CD8-positive, alpha-beta memory T cell (primary cell): ENCODE results near the gene UBE2J2. TPM values are rescaled to one million over a fixed set of nuclear protein-coding genes. Genes with fewer than 3 reads are reported as not detected.

Experiments used
- CTCF ChIA-PET: fragments of 350-600 bp; sonication (Branson Sonifier 250); formaldehyde crosslinking; loops from one replicate; lab custom pipeline; 2021; ENCODE audit warnings: antibody characterized with exemption; lab: Charles Lee
- POLR2A ChIA-PET: fragments of 350-600 bp; sonication (Branson Sonifier 250); formaldehyde crosslinking; loops from one replicate; lab custom pipeline; 2021; ENCODE audit warnings: antibody characterized with exemption; lab: Charles Lee
- DNase-seq, 5 donors: peaks; one replicate each; pipeline versions ENCODE4 v3.0.0 to v3.0.0-alpha.2; 2020 to 2022; ENCODE audit warnings: mixed read lengths in 1 of 5
- H3K27ac ChIP-seq: one replicate; pipeline ENCODE4 v1.7.0; 2013; ENCODE audit warnings: low read depth, mild to moderate bottlenecking, low read length, moderate library complexity
- H3K27me3 ChIP-seq: 2 replicates; pipeline ENCODE4 v1.7.0; 2013; ENCODE audit warnings: low read length, mild to moderate bottlenecking; ENCODE audit not compliant: insufficient read depth, poor library complexity, severe bottlenecking
- H3K36me3 ChIP-seq: 2 replicates; pipeline ENCODE4 v1.7.0; 2013; ENCODE audit warnings: mild to moderate bottlenecking, low read length, moderate library complexity; ENCODE audit not compliant: insufficient read depth
- H3K4me1 ChIP-seq: 2 replicates; pipeline ENCODE4 v1.7.0; 2013; ENCODE audit warnings: mild to moderate bottlenecking, low read length, moderate library complexity; ENCODE audit not compliant: insufficient read depth
- H3K4me3 ChIP-seq: 2 replicates; pipeline ENCODE4 v1.7.0; 2013; ENCODE audit warnings: mild to moderate bottlenecking, low read length
- H3K9me3 ChIP-seq: 2 replicates; pipeline ENCODE4 v1.7.0; 2013; ENCODE audit warnings: mild to moderate bottlenecking, low read length
- H3K27ac Mint-ChIP-seq, 8 donors: one replicate each; pipeline ENCODE4 v1.8.0; 2020 to 2021; ENCODE audit warnings: mixed read lengths in 8 of 8, mild to moderate bottlenecking in 6 of 8, inconsistent platforms in 3 of 8, moderate library complexity in 3 of 8
- H3K27me3 Mint-ChIP-seq, 2 donors: one replicate each; pipeline ENCODE4 v1.8.0; 2020 to 2021; ENCODE audit warnings: mixed read lengths in 2 of 2, mild to moderate bottlenecking in 1 of 2, moderate library complexity in 1 of 2
- H3K36me3 Mint-ChIP-seq, 3 donors: one replicate each; pipeline ENCODE4 v1.8.0; 2020 to 2021; ENCODE audit warnings: mixed read lengths in 3 of 3, inconsistent platforms in 1 of 3, mild to moderate bottlenecking in 1 of 3
- H3K4me1 Mint-ChIP-seq, 3 donors: one replicate each; pipeline ENCODE4 v1.8.0; 2020 to 2021; ENCODE audit warnings: mixed read lengths in 3 of 3, inconsistent platforms in 1 of 3, mild to moderate bottlenecking in 1 of 3
- H3K4me3 Mint-ChIP-seq, 7 donors: one replicate each; pipeline ENCODE4 v1.8.0; 2020 to 2021; ENCODE audit warnings: mixed read lengths in 7 of 7, mild to moderate bottlenecking in 6 of 7, moderate library complexity in 4 of 7, inconsistent platforms in 2 of 7
- H3K9me3 Mint-ChIP-seq, 5 donors: one replicate each; pipeline ENCODE4 v1.8.0; 2020 to 2022; ENCODE audit warnings: mixed read lengths in 5 of 5, mild to moderate bottlenecking in 3 of 5, moderate library complexity in 2 of 5, inconsistent platforms in 1 of 5
- polyA plus RNA-seq: library from polyadenylated mRNA; unstranded; fragments of 300-500 nt; fragmentation: Illumina TruSeq; gene quantifications from one replicate; pipeline ENCODE4 v1.2.3, GENCODE V29; 2021
- total RNA-seq, 2 experiments: library from RNA; stranded (reverse); gene quantifications; one replicate each; pipeline ENCODE4 v1.2.3, GENCODE V29; 2021

UBE2J2 gene
- total RNA-seq (10 to 100 TPM; 76.7 to 79.3 TPM), polyA plus RNA-seq (79.7 TPM)

DNA sequence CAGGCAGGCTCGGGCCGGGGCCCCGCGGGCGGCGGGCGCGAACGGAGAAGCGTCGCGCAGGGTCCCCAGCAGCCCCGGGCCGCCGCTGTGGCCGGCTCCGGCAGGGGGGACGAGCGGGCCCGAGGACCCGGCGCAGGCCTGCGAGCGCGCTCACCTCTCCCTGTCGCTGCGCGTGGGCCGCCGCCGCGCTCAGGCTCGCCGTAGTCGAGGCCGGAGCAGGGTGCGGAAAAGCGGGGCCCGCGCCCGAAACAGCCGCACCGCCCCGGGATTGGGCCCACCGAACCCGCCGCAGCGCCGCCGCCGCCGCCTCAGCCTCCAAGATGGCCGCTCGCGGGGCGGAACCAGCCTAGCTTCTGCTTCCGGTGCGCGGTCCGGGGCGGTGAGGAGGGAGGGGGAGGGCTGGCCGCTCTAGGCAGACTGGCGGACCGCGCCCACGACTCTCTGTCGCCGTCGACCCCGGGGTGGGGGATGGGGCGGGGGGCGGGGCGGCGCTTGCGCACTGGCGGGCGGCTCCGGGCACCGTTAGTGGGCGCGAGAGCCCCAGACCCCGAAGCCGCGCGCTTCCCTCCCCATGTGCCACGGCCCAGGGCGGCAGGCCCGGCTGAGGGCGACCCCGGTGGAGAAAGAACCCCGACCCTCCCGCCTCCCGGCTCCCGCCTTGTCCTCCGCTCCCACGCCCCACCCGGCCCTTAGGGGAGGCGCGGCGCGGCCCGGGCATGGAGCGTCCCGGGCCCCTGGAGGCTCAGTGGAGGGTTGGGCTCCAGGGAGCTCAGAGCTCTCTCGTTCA is at the start of gene UBE2J2:
UBE2J2 (minus strand) TSS at position 343 of the 787 bp plus-strand sequence. CDS start 5,862 bp downstream, outside the sequence.
- peak; percentile 88 to 95 (median 90) for DNase-seq
- Mint-ChIP-seq H3K4me1 (peaks cover 28 to 46% (median 37%) of the 10 kb centered on the region in 3 donors), H3K4me3 (peak within 1 kb of the TSS; percentile 85 to 92 (median 87))

DNA sequence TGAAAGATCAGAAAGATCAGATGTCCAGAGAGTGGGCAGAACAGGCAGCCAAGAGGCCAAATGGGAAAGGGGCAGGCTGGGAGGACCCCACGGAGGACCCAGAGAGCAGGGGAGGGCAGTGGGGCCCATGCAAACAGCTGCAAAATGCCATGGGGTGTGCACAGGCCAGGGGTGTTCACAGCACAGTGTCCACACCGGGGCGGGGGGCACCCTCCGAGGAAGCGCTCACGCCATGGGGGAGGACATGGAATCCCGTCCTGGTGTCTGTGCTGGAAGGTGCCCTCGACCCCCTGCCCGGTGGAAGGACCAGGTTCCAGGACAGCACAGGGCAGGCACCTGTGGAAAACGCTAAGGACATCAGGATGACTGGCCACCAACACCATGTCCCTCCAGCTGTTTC is 49.3 kb upstream of the UBE2J2 start:
- Histone ChIP-seq H3K9me3 (no peaks in the 10 kb centered on the region), H3K27me3 (no peaks in the 10 kb centered on the region), H3K4me3 (no peak overlapping the region), H3K27ac (no peak overlapping the region), H3K36me3 (peaks cover 7% of the 10 kb centered on the region), H3K4me1 (peaks cover 32% of the 10 kb centered on the region)
- Mint-ChIP-seq H3K4me3 (peak overlapping the region; percentile 84 to 97 (median 89)), H3K36me3 (peaks cover 0 to 42% (median 2%) of the 10 kb centered on the region in 3 donors), H3K27me3 (no peaks in the 10 kb centered on the region), H3K27ac (peak overlapping the region in 5 of 8 donors; percentile 88 to 96 (median 89)), H3K9me3 (no peaks in the 10 kb centered on the region), H3K4me1 (peaks cover 27 to 58% (median 37%) of the 10 kb centered on the region in 3 donors)
- CTCF ChIA-PET = no interaction called here
- POLR2A ChIA-PET = no interaction called here
- no peak for DNase-seq

More for the DNA sequence above, at the start of gene UBE2J2:
- Histone ChIP-seq H3K36me3 (no peaks in the 10 kb centered on the region), H3K27ac (peak within 1 kb of the TSS; percentile 72), H3K4me3 (peak within 1 kb of the TSS; percentile 84), H3K27me3 (no peaks in the 10 kb centered on the region), H3K9me3 (no peaks in the 10 kb centered on the region), H3K4me1 (peaks cover 39% of the 10 kb centered on the region)
- ChIA-PET POLR2A (interaction anchor here (0.6 to 1.4 kb wide), 3 partner anchors 11 to 41 kb away, joined by 3 read pairs; no protein-coding TSS in a partner anchor), CTCF (interaction anchor here (0.6 to 1.4 kb wide), 2 partner anchors 23 to 98 kb away, joined by 3 read pairs; no protein-coding TSS in a partner anchor)
- peak within 1 kb of the TSS; percentile 76 to 93 (median 88) for H3K27ac Mint-ChIP-seq
- H3K9me3 Mint-ChIP-seq = no peaks in the 10 kb centered on the region
- peaks cover 0 to 30% (median 3%) of the 10 kb centered on the region in 3 donors for H3K36me3 Mint-ChIP-seq
- no peaks in the 10 kb centered on the region for H3K27me3 Mint-ChIP-seq

- Mint-ChIP-seq H3K9me3 (no peaks in the 10 kb centered on the region), H3K4me3 (peak overlapping the region; percentile 74 to 88 (median 77)), H3K36me3 (peaks cover 0 to 42% (median 2%) of the 10 kb centered on the region in 3 donors), H3K27ac (peak overlapping the region in 6 of 8 donors; percentile 40 to 92 (median 74)), H3K4me1 (peaks cover 27 to 58% (median 38%) of the 10 kb centered on the region in 3 donors), H3K27me3 (no peaks in the 10 kb centered on the region)
- no peak overlapping the region for H3K27ac ChIP-seq
- H3K9me3 ChIP-seq = no peaks in the 10 kb centered on the region
- peaks cover 32% of the 10 kb centered on the region for H3K4me1 ChIP-seq
- H3K36me3 ChIP-seq = peaks cover 7% of the 10 kb centered on the region
- ChIA-PET CTCF (no interaction called here), POLR2A (no interaction called here)
- no peak overlapping the region for H3K4me3 ChIP-seq
- no peak for DNase-seq
- H3K27me3 ChIP-seq = no peaks in the 10 kb centered on the region
These were observed 48.8 kb upstream of the UBE2J2 start for GRCh38 chr1:1322418-1322817.

- ChIA-PET CTCF (no interaction called here), POLR2A (no interaction called here)
- Histone ChIP-seq H3K4me3 (no peak overlapping the region), H3K36me3 (peaks cover 7% of the 10 kb centered on the region), H3K4me1 (peaks cover 30% of the 10 kb centered on the region), H3K27me3 (no peaks in the 10 kb centered on the region), H3K9me3 (no peaks in the 10 kb centered on the region), H3K27ac (no peak overlapping the region)
- H3K9me3 Mint-ChIP-seq = no peaks in the 10 kb centered on the region
- H3K4me3 Mint-ChIP-seq = peak overlapping the region in 1 of 7 donors; percentile 47
- peaks cover 29 to 53% (median 37%) of the 10 kb centered on the region in 3 donors for H3K4me1 Mint-ChIP-seq
- H3K27ac Mint-ChIP-seq = peak overlapping the region in 3 of 8 donors; percentile 66 to 83 (median 79)
- no peaks in the 10 kb centered on the region for H3K27me3 Mint-ChIP-seq
- peaks cover 0 to 41% (median 2%) of the 10 kb centered on the region in 3 donors for H3K36me3 Mint-ChIP-seq
- DNase-seq = no peak
These were observed 47.8 kb upstream of the UBE2J2 start for GRCh38 chr1:1321477-1321876.

DNA sequence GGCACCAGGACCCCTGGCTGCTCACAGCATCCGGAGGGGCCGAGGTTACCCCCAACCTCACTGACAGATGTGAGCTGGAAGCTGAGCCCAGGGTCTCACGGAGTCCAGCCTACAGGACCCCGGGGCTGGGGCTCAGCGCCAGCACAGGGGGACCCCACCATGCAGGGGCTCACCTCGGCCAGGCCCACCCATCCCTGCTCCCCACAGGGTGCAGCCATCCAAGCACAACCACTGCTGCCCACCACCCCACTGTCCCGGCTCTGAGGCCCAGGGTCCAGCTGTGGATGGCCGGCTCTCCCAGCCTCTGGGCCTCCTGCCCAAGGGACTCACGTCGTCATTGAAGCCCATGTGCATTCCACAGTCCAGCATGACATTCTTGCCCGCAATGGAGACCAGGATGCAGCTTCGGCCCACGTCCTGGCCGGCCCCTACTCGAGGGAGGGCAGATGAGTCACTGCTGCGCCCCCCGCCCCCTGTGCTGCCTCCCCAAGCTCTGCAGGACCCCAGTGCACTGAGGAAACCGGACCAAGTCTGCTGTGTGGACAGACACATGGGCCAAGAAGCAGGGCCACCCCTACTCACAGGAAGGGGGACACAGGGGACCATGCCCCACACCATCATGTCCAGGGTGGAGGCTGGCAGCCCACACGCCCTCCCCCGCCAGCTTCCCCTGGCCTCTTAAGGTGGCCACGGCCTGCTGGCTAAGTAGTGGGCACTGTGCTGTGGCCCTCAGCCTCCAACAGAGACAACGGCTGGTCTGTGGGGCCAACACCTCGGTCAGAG is 47.2 kb upstream of the UBE2J2 start:
- H3K27ac ChIP-seq = no peak overlapping the region
- CTCF ChIA-PET = no interaction called here

DNA sequence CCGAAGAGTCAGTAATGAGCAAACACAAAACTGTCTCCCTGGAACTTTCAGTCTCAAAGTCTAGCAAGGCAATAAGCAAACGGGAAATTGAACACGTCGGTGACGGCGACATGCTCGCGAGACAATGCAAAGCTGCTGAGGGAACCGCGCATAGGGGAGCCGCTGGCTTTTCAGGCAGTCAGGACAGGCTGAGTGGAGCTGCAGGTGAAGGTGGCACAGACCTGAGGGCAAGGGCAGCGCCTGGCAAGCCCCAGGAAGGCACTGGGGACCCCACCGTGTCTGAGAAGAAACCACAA is 45.9 kb upstream of the UBE2J2 start:
- Histone ChIP-seq H3K4me1 (peaks cover 15% of the 10 kb centered on the region), H3K27ac (no peak overlapping the region), H3K27me3 (no peaks in the 10 kb centered on the region), H3K9me3 (no peaks in the 10 kb centered on the region), H3K4me3 (no peak overlapping the region), H3K36me3 (peaks cover 7% of the 10 kb centered on the region)
- ChIA-PET POLR2A (interaction anchor here (1.4 kb wide), 1 partner anchor 10 kb away, joined by 4 read pairs; no protein-coding TSS in a partner anchor), CTCF (no interaction called here)
- Mint-ChIP-seq H3K9me3 (no peaks in the 10 kb centered on the region), H3K27me3 (no peaks in the 10 kb centered on the region), H3K4me1 (peaks cover 23 to 39% (median 30%) of the 10 kb centered on the region in 3 donors), H3K4me3 (peak overlapping the region in 2 of 7 donors; percentile 52 to 63), H3K27ac (peak overlapping the region in 1 of 8 donors; percentile 43), H3K36me3 (peaks cover 0 to 51% (median 2%) of the 10 kb centered on the region in 3 donors)
- DNase-seq = no peak

More for the DNA sequence above, 47.2 kb upstream of the UBE2J2 start:
- no peak for DNase-seq
- peaks cover 24% of the 10 kb centered on the region for H3K4me1 ChIP-seq
- Mint-ChIP-seq H3K27me3 (no peaks in the 10 kb centered on the region), H3K27ac (peak overlapping the region in 1 of 8 donors; percentile 66), H3K36me3 (peaks cover 0 to 41% (median 2%) of the 10 kb centered on the region in 3 donors), H3K4me1 (peaks cover 24 to 47% (median 31%) of the 10 kb centered on the region in 3 donors), H3K9me3 (no peaks in the 10 kb centered on the region), H3K4me3 (peak overlapping the region in 4 of 7 donors; percentile 25 to 70 (median 36))
- peaks cover 7% of the 10 kb centered on the region for H3K36me3 ChIP-seq
- no peaks in the 10 kb centered on the region for H3K27me3 ChIP-seq
- POLR2A ChIA-PET = interaction anchor here (1.4 kb wide), 1 partner anchor 12 kb away, joined by 4 read pairs; no protein-coding TSS in a partner anchor
- H3K9me3 ChIP-seq = no peaks in the 10 kb centered on the region
- no peak overlapping the region for H3K4me3 ChIP-seq

DNA sequence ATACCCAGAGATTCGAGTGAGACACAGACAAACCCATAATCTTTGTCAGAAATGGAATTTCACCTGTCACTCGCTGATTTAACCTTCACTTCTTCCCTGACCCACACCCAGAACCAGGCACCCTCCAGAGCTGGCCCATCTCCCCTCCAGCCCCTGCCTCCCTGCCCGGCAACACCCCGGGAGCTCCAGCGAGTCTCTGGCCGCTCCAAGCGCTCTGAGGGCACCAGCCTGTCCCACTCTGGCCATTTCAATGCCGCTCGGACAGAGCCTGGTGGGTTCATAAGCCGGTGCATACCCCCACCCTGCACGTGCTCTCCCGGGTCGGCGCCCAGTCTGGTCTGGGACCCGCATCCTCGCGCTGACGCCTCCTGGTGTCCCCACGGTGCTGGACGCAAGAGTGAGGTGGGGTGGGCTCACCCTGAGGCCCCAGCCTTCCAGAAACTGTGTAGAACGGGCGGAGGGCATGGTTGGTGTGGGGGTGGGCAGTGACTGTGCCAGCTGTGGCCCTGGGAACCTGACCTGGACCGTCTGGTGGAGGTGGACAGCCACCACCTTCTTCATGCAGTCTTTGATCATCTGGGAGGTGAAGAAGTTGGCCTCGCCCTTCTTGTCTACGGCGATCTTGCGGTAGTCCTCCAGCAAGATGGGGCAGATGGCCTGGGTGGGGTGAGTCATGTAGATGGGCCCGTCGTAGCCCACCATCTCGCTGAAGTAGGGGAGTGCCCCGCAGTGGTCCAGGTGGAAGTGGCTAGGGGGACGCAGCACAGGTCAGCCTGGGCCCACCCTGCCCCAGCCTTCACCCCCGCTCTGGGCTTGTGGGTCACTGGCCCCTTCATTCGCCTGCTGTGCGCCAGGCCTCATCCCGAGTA is 45.4 kb upstream of the UBE2J2 start:
- ChIA-PET CTCF (no interaction called here), POLR2A (interaction anchor here (1.4 kb wide), 1 partner anchor 10 kb away, joined by 4 read pairs; no protein-coding TSS in a partner anchor)
- H3K36me3 Mint-ChIP-seq = peaks cover 0 to 52% (median 2%) of the 10 kb centered on the region in 3 donors

More for the DNA sequence above, 45.4 kb upstream of the UBE2J2 start:
- Mint-ChIP-seq H3K4me3 (peak overlapping the region in 1 of 7 donors; percentile 52), H3K27me3 (no peaks in the 10 kb centered on the region), H3K4me1 (peaks cover 21 to 36% (median 30%) of the 10 kb centered on the region in 3 donors), H3K9me3 (no peaks in the 10 kb centered on the region), H3K27ac (peak overlapping the region in 1 of 8 donors; percentile 43)
- peaks cover 15% of the 10 kb centered on the region for H3K4me1 ChIP-seq
- no peak overlapping the region for H3K27ac ChIP-seq
- H3K9me3 ChIP-seq = no peaks in the 10 kb centered on the region
- DNase-seq = no peak
- H3K36me3 ChIP-seq = peaks cover 7% of the 10 kb centered on the region
- H3K4me3 ChIP-seq = no peak overlapping the region
- H3K27me3 ChIP-seq = no peaks in the 10 kb centered on the region
